Measurements from ENCODE around the gene OLFML2A.

Gene OLFML2A

GRCh38 chr9:124854161-124854560 lies 77.2 kb downstream of the OLFML2A start:
- no peak for DNase-seq (ENCODE audit: low read depth)

DNA sequence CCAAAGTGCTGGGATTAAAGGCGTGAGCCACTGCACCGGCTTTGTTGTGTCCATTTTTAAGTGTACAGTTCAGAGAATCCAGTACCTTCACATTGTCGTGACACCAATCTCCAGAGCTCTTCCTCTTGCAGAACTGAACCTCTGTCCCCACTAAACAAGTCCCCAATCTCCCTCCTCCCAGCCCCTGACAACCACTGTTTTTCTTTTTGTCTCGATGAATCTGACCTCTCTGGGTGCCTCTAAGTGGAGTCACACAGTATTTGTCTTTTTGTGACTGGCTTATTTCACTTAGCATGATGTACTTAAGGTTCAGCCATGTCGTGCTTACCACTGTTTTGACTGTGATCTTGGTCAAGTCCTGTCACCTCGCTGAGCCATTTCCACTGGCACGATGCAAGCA lies 77.9 kb downstream of the OLFML2A start:
- no peak for DNase-seq (ENCODE audit: low read depth)

- DNase-seq (ENCODE audit: low read depth), result no peak
These were observed 78.6 kb downstream of the OLFML2A start for GRCh38 chr9:124855566-124855943.

- DNase-seq (ENCODE audit: low read depth), result no peak
These were observed 79.2 kb downstream of the OLFML2A start for GRCh38 chr9:124855944-124856765.

GRCh38 chr9:124857533-124858162 lies 80.7 kb downstream of the OLFML2A start:
- DNase-seq (ENCODE audit: low read depth), result no peak

DNA sequence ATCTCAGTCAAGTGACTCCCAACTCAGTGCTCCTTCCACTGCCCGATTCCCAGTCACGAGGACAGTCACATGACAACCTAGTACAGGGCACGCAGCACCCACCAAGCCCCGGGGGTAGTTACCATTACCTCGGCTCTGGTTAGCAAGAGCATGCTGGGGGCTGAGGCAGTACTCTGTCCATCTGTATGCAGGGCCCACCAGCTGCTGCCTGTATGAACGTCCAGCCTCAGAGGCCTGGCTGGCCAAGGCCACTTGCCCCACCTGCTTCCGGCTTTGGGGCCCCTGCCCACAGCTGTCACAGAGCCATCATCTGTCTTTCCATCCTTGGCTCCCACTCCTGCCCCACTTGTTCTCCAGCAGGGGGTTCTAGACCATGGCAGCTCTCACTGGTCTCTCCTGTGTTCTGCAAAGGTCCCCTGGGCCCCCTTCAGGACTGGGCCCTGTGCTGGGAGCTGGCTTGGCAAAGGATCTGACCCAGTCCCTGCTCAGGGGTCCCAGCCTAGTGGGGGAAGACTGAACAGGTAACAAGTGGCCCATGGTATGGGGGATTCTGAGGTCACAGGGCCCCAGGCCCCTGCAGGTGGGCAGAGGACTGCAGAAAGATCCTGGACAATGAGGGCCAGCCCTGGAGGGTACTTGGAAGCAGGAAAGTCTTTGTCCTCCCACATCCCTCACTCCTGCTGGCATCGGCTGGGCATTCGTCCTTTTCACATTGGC lies 81.6 kb downstream of the OLFML2A start:
- no peak for DNase-seq (ENCODE audit: low read depth)

DNA sequence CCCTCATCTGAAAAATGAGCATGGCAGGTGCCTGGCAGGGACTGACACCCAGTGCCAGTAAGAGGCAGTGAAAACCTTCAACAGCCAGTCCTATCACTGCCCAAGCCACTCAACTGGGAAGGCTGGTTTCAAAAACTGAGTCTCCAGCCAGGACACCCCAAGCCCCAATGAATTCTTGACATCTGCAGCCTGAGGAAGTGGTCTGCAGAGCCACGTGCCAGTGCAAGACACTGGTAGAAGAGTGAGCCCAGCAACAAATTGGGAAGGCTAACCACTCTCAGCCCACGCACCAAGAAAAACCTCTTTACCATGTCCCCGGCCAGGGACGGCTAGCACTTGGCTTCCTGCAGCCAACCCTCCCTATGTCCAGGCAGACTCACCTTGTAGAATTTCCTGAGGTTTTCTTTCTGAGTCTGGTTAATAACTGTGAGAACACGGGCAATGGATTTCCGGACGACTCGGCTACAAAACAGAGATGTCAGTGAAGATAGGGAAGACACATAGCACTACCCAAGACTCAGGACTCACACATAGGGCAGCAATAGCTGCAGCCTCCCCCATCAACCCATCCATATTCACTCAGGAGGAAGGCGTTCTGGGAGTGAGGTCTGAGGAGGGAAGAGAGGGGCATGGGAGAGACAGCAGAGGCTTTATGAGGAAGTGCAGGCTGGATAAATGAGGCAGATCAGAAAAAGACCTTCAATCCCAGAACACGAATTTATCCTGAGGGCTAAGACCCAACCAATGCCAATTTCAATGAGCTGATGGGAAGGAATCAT lies 83.1 kb downstream of the OLFML2A start:
- no peak for DNase-seq (ENCODE audit: low read depth)

- no peak for DNase-seq (ENCODE audit: low read depth)
These were observed 83.8 kb downstream of the OLFML2A start for GRCh38 chr9:124860582-124861341.

DNA sequence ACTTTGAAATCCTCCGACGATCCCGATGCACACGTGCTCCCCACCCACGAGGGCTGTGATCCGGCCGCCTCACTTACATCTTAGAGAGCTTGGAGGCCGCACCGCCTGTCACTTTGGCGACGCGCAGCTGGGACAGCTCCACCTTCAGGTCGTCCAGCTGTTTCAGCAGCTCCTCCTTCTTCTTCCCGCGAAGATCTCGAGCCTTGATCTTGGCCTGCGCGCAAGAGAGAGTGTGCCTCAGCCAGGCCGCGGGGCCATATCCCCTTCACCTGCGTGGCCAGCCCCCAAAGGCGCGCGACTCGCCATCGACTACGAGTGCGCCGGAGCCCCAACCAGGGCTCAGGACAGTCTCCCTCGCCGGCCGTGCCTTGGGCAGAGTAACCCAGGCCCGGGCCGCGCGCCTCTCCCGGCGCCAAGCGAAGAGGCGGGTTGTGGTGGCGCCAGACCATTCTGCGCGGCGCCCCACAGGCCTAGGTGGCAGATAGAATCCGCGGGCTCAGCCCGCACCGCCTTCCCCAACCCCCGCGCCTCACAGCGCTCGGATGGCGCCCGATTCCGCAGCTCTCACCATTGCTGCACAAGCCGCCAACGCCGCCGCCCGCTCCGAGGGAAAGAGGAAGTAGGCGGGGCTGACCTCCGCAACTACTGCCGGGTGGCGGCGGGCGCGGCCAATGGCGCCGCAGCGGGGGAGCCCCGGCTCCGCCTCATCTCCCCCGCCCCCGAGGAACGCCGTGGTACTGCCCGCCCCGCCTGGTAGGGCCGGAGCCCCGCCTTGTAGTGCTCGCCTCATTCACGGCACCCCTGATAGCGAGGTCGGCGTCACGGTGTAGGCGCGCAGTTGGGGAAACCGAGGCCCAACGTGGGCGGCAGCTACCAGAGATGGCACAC lies 84.7 kb downstream of the OLFML2A start, which contains the start of the genes ARPC5L and RPL35:
Gene ARPC5L, plus strand, starts transcription at position 789 of the 888 bp plus-strand sequence. CDS start 7,161 bp downstream, outside the sequence.
Gene RPL35, minus strand, starts transcription at position 616 of the 888 bp plus-strand sequence. Its CDS starts 45 bp downstream, at position 571.
- peak; percentile 77 for DNase-seq (ENCODE audit: low read depth)

DNA sequence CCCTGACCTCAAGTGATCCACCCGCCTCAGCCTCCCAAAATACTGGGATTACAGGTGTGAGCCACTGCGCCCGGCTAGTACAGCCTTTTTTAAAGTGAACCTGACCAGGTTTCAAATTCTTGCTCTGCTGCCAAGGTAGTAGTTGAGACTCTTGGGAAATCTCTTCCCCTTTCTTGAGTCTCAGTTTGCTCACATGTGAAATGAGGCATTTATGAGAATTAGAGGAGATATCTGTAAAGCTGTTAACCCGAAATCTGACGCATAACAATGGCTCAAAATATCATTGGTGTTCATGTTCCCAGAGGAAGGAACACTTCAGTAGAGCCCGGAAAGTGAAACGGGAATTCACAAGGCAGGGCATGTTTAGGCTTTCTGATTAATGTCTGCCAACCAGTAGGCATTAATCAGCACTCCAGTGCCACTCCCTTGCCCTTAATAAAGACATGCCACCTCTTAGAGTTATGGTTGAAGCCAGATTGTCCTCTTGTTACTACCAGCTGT lies 86.5 kb downstream of the OLFML2A start:
- DNase-seq (ENCODE audit: low read depth), result no peak
